Calu3 (cell line): ENCODE results near the gene CDKL4. TPM values are rescaled to one million over a fixed set of nuclear protein-coding genes. Genes with fewer than 3 reads are reported as not detected.
"Not testable (repeated sequence)": the region's sequence is repeated elsewhere in the genome, so short reads cannot be mapped to it uniquely, and the experiment has no call there.

Experiments
- BruUV-seq: library from RNA; stranded (reverse); fragments of 400-500 nt; replicated peaks from 2 replicates; lab custom pipeline; 2021; lab: Mats Ljungman, UMichigan
- CTCF ChIA-PET: fragments of 300-600 bp; sonication (Branson Sonifier 250); formaldehyde crosslinking; loops from one replicate; lab custom pipeline; 2022; ENCODE audit warnings: antibody characterized with exemption; lab: Charles Lee
- DNase-seq: peaks from one replicate; pipeline ENCODE4 v3.0.0; 2022
- H3K27ac Mint-ChIP-seq: one replicate; pipeline ENCODE4 v1.8.0; 2022; ENCODE audit warnings: mixed read lengths; ENCODE audit not compliant: unreplicated experiment
- H3K27me3 Mint-ChIP-seq: one replicate; pipeline ENCODE4 v1.8.0; 2022; ENCODE audit warnings: mixed read lengths; ENCODE audit not compliant: unreplicated experiment
- H3K36me3 Mint-ChIP-seq: one replicate; pipeline ENCODE4 v1.8.0; 2022; ENCODE audit warnings: mild to moderate bottlenecking, moderate library complexity, mixed read lengths; ENCODE audit not compliant: insufficient read depth, unreplicated experiment
- H3K4me1 Mint-ChIP-seq: one replicate; pipeline ENCODE4 v1.8.0; 2022; ENCODE audit warnings: mild to moderate bottlenecking, low read depth, mixed read lengths; ENCODE audit not compliant: unreplicated experiment
- H3K4me3 Mint-ChIP-seq: one replicate; pipeline ENCODE4 v1.8.0; 2022; ENCODE audit warnings: mild to moderate bottlenecking, low read depth, moderate library complexity, mixed read lengths; ENCODE audit not compliant: unreplicated experiment
- H3K9me3 Mint-ChIP-seq: one replicate; pipeline ENCODE4 v1.8.0; 2022; ENCODE audit warnings: low read depth, mixed read lengths; ENCODE audit not compliant: unreplicated experiment
- CTCF ChIP-seq: fragments of 200-600 bp; IDR thresholded peaks from one replicate; pipeline ENCODE4 v1.8.0; 2022; ENCODE audit warnings: antibody characterized with exemption; ENCODE audit not compliant: unreplicated experiment
- intact Hi-C: fragments of 100-400 bp; cut with micrococcal nuclease; formaldehyde crosslinking; loops from one replicate; pipeline ENCODE4 v1.10.0; 2022; ENCODE audit not compliant: unreplicated experiment
- total RNA-seq: library from RNA; stranded (reverse); gene quantifications from 2 replicates; pipeline ENCODE4 v1.2.3, GENCODE V29; 2022

CDKL4 gene
- total RNA-seq, 1 experiment from 2014 or later: 0.83 TPM

GRCh38 chr2:39256040-39256439 lies 12.3 kb upstream of the CDKL4 start:
- intact Hi-C loops: no loop called here
- no peak for TF ChIP-seq CTCF
- no TSS peak for BruUV-seq
- H3K27me3 Mint-ChIP-seq: no peaks in the 10 kb centered on the region
- H3K36me3 Mint-ChIP-seq: peaks cover 17% of the 10 kb centered on the region
- H3K4me1 Mint-ChIP-seq: no peaks in the 10 kb centered on the region
- no peak overlapping the region for H3K27ac Mint-ChIP-seq
- no peak for DNase-seq
- no peak overlapping the region for H3K4me3 Mint-ChIP-seq
- H3K9me3 Mint-ChIP-seq: no peaks in the 10 kb centered on the region
- CTCF ChIA-PET: no interaction called here

- H3K36me3 Mint-ChIP-seq: peaks cover 14% of the 10 kb centered on the region
- no peaks in the 10 kb centered on the region for H3K9me3 Mint-ChIP-seq
- DNase-seq: no peak
- no peak overlapping the region for H3K27ac Mint-ChIP-seq
- H3K27me3 Mint-ChIP-seq: no peaks in the 10 kb centered on the region
- CTCF ChIA-PET: interaction anchor here (1.0 kb wide), 1 partner anchor 9 kb away, joined by 3 read pairs; no protein-coding TSS in a partner anchor
- no TSS peak for BruUV-seq
- H3K4me3 Mint-ChIP-seq: no peak overlapping the region
- intact Hi-C loops: no loop called here
- no peaks in the 10 kb centered on the region for H3K4me1 Mint-ChIP-seq
- no peak for TF ChIP-seq CTCF
Measured at GRCh38 chr2:39252888-39253518, 9.2 kb upstream of the CDKL4 start.

GRCh38 chr2:39247512-39248043 lies 3.8 kb upstream of the CDKL4 start:
- TF ChIP-seq CTCF: no peak
- no peak for DNase-seq
- CTCF ChIA-PET: no interaction called here
- H3K36me3 Mint-ChIP-seq: peaks cover 4% of the 10 kb centered on the region
- no peak overlapping the region for H3K27ac Mint-ChIP-seq
- BruUV-seq: no TSS peak
- H3K4me3 Mint-ChIP-seq: no peak overlapping the region
- intact Hi-C loops: no loop called here
- no peaks in the 10 kb centered on the region for H3K27me3 Mint-ChIP-seq
- H3K4me1 Mint-ChIP-seq: no peaks in the 10 kb centered on the region
- no peaks in the 10 kb centered on the region for H3K9me3 Mint-ChIP-seq

GRCh38 chr2:39246382-39246980 lies 2.7 kb upstream of the CDKL4 start:
- H3K36me3 Mint-ChIP-seq: peaks cover 4% of the 10 kb centered on the region
- H3K27me3 Mint-ChIP-seq: no peaks in the 10 kb centered on the region
- DNase-seq: no peak
- no peak overlapping the region for H3K4me3 Mint-ChIP-seq
- CTCF ChIA-PET: no interaction called here
- H3K4me1 Mint-ChIP-seq: no peaks in the 10 kb centered on the region
- TF ChIP-seq CTCF: no peak
- BruUV-seq: TSS peak; percentile 12
- intact Hi-C loops: no loop called here
- H3K9me3 Mint-ChIP-seq: no peaks in the 10 kb centered on the region
- no peak overlapping the region for H3K27ac Mint-ChIP-seq

GRCh38 chr2:39244963-39245625 lies 1.3 kb upstream of the CDKL4 start:
- CTCF ChIA-PET, H3K4me1 Mint-ChIP-seq, H3K4me3 Mint-ChIP-seq, DNase-seq, BruUV-seq, H3K9me3 Mint-ChIP-seq, H3K36me3 Mint-ChIP-seq, H3K27ac Mint-ChIP-seq, H3K27me3 Mint-ChIP-seq, intact Hi-C loops: not testable (repeated sequence)

GRCh38 chr2:39244241-39244862 lies 582 bp upstream of the CDKL4 start:
- H3K9me3 Mint-ChIP-seq, DNase-seq, H3K4me3 Mint-ChIP-seq, H3K27me3 Mint-ChIP-seq, H3K36me3 Mint-ChIP-seq, BruUV-seq, intact Hi-C loops, H3K4me1 Mint-ChIP-seq, CTCF ChIA-PET, H3K27ac Mint-ChIP-seq: not testable (repeated sequence)
